ENCODE results near the gene ADCYAP1R1. TPM values are rescaled to one million over a fixed set of nuclear protein-coding genes. Genes with fewer than 3 reads are reported as not detected.
"Not testable (repeated sequence)": the region's sequence is repeated elsewhere in the genome, so short reads cannot be mapped to it uniquely, and the experiment has no call there.

ADCYAP1R1 gene
- total RNA-seq, 1 experiment from 2014 or later: not detected

- in situ Hi-C loops (cut with HindIII; ENCODE audit: low sequenced_read_pairs): no loop called here
- no peak for DNase-seq (ENCODE audit: low spot score)
These were observed 64.5 kb downstream of the ADCYAP1R1 start for GRCh38 chr7:31116615-31117014.

- DNase-seq (ENCODE audit: low spot score): no peak
- in situ Hi-C loops (cut with HindIII; ENCODE audit: low sequenced_read_pairs): no loop called here
These were observed 67.1 kb downstream of the ADCYAP1R1 start for GRCh38 chr7:31119249-31119648.

- in situ Hi-C loops (cut with HindIII; ENCODE audit: low sequenced_read_pairs): no loop called here
- DNase-seq (ENCODE audit: low spot score): no peak
These were observed 68.8 kb downstream of the ADCYAP1R1 start for GRCh38 chr7:31120800-31121513.

- in situ Hi-C loops (cut with HindIII; ENCODE audit: low sequenced_read_pairs): no loop called here
These were observed 69.5 kb downstream of the ADCYAP1R1 start for GRCh38 chr7:31121601-31122000.

GRCh38 chr7:31122649-31123058 lies 70.5 kb downstream of the ADCYAP1R1 start:
- in situ Hi-C loops (cut with HindIII; ENCODE audit: low sequenced_read_pairs): no loop called here
- peak; percentile 91 for DNase-seq (ENCODE audit: low spot score)

More at GRCh38 chr7:31121601-31122000, 69.5 kb downstream of the ADCYAP1R1 start:
- no peak for DNase-seq (ENCODE audit: low spot score)

GRCh38 chr7:31123321-31123720 lies 71.2 kb downstream of the ADCYAP1R1 start:
- in situ Hi-C loops (cut with HindIII; ENCODE audit: low sequenced_read_pairs): no loop called here
- DNase-seq (ENCODE audit: low spot score): no peak

GRCh38 chr7:31123726-31124125 lies 71.6 kb downstream of the ADCYAP1R1 start:
- in situ Hi-C loops (cut with HindIII; ENCODE audit: low sequenced_read_pairs): no loop called here
- no peak for DNase-seq (ENCODE audit: low spot score)

GRCh38 chr7:31125171-31125570 lies 73.1 kb downstream of the ADCYAP1R1 start:
- in situ Hi-C loops (cut with HindIII; ENCODE audit: low sequenced_read_pairs): no loop called here
- DNase-seq (ENCODE audit: low spot score): no peak

GRCh38 chr7:31126976-31127375 lies 74.9 kb downstream of the ADCYAP1R1 start:
- DNase-seq (ENCODE audit: low spot score): no peak
- in situ Hi-C loops (cut with HindIII; ENCODE audit: low sequenced_read_pairs): no loop called here

- in situ Hi-C loops (cut with HindIII; ENCODE audit: low sequenced_read_pairs): no loop called here
- no peak for DNase-seq (ENCODE audit: low spot score)
These were observed 77.0 kb downstream of the ADCYAP1R1 start for GRCh38 chr7:31129067-31129466.

GRCh38 chr7:31133497-31133896 lies 81.4 kb downstream of the ADCYAP1R1 start:
- no peak for DNase-seq (ENCODE audit: low spot score)
- in situ Hi-C loops (cut with HindIII; ENCODE audit: low sequenced_read_pairs): no loop called here

- in situ Hi-C loops (cut with HindIII; ENCODE audit: low sequenced_read_pairs): no loop called here
- DNase-seq (ENCODE audit: low spot score): peak; percentile 88
These were observed 82.4 kb downstream of the ADCYAP1R1 start for GRCh38 chr7:31134246-31135188.

GRCh38 chr7:31137234-31137633 lies 85.1 kb downstream of the ADCYAP1R1 start:
- DNase-seq (ENCODE audit: low spot score): no peak
- in situ Hi-C loops (cut with HindIII; ENCODE audit: low sequenced_read_pairs): no loop called here

GRCh38 chr7:31145339-31145738 lies 93.2 kb downstream of the ADCYAP1R1 start:
- in situ Hi-C loops (cut with HindIII; ENCODE audit: low sequenced_read_pairs): no loop called here
- no peak for DNase-seq (ENCODE audit: low spot score)

GRCh38 chr7:31146030-31146429 lies 93.9 kb downstream of the ADCYAP1R1 start:
- in situ Hi-C loops (cut with HindIII; ENCODE audit: low sequenced_read_pairs): no loop called here
- no peak for DNase-seq (ENCODE audit: low spot score)

- no peak for DNase-seq (ENCODE audit: low spot score)
- in situ Hi-C loops (cut with HindIII; ENCODE audit: low sequenced_read_pairs): no loop called here
These were observed 94.4 kb downstream of the ADCYAP1R1 start for GRCh38 chr7:31146538-31146937.

GRCh38 chr7:31151849-31152248 lies 99.7 kb downstream of the ADCYAP1R1 start:
- in situ Hi-C loops (cut with HindIII; ENCODE audit: low sequenced_read_pairs): no loop called here
- no peak for DNase-seq (ENCODE audit: low spot score)

- in situ Hi-C loops (cut with HindIII; ENCODE audit: low sequenced_read_pairs); DNase-seq (ENCODE audit: low spot score): not testable (repeated sequence)
These were observed 101.2 kb downstream of the ADCYAP1R1 start for GRCh38 chr7:31153318-31153717.

- DNase-seq (ENCODE audit: low spot score): no peak
- in situ Hi-C loops (cut with HindIII; ENCODE audit: low sequenced_read_pairs): no loop called here
These were observed 108.8 kb downstream of the ADCYAP1R1 start for GRCh38 chr7:31160941-31161340.
